ENCODE results near the gene RPS21. TPM values are rescaled to one million over a fixed set of nuclear protein-coding genes. Genes with fewer than 3 reads are reported as not detected.

Gene RPS21
- total and polyA plus RNA-seq, 2 of the 4 experiments (the other 2 are of a cell fraction): 2,710 to 4,298 TPM

- H2AK9ac ChIP-seq (replicated peaks; ENCODE audit: low read depth, low read length, poor library complexity): peak overlapping the region; percentile 56
- H2BK15ac ChIP-seq (ENCODE audit: low read depth, low read length): no peak overlapping the region
- H2AFZ ChIP-seq (replicated peaks; ENCODE audit: low read length, poor library complexity): peak overlapping the region; percentile 67
- TF ChIP-seq CEBPB (IDR thresholded peaks at IDR 0.05; ENCODE audit: low read depth, low read length) (no peak), SMC3 (IDR thresholded peaks at IDR 0.05; ENCODE audit: low read depth, low read length) (no peak), ELK1 (IDR thresholded peaks at IDR 0.05; ENCODE audit: borderline replicate concordance, low read depth, low read length) (no peak), FOS (IDR thresholded peaks at IDR 0.05; ENCODE audit: low read depth, low read length) (no peak)
- CTCF ChIA-PET: no interaction called here
- H3K9me3 ChIP-seq (ENCODE audit: control insufficient read depth, insufficient read depth, low read length): no peaks in the 10 kb centered on the region
- H2BK120ac ChIP-seq (ENCODE audit: low read depth, low read length): peak overlapping the region; percentile 80
- no peak overlapping the region for H2BK5ac ChIP-seq (ENCODE audit: low read depth, low read length, poor library complexity, severe bottlenecking)
- H4K8ac ChIP-seq (ENCODE audit: low read depth in 2 of 2, low read length in 2 of 2): peak overlapping the region in 1 of 2 experiments; percentile 64; a peak in 1 of 4 replicates
- peak overlapping the region; percentile 47; the same call in 1 of the 2 replicates for H2BK20ac ChIP-seq (ENCODE audit: low read depth, low read length)
- 0 out of 2 replicates have a peak overlapping the region, but pooled peaks have one; percentile 58 for H3K14ac ChIP-seq (replicated peaks; ENCODE audit: low read depth, low read length)
- no peak overlapping the region for H3K4me2 ChIP-seq (ENCODE audit: low read depth, low read length)
- no peak overlapping the region for H3K56ac ChIP-seq (ENCODE audit: extremely low read depth, insufficient read depth, low read length)
- intact Hi-C loops (cut with micrococcal nuclease) (no loop called here), in situ Hi-C loops (cut with MboI; ENCODE audit: low sequenced_read_pairs) (no loop called here), dilution Hi-C loops (cut with HindIII; ENCODE audit: low sequenced_read_pairs, unreplicated experiment) (no loop called here)
- H3K9me1 ChIP-seq (ENCODE audit: insufficient read depth, low read length): peaks cover 13% of the 10 kb centered on the region; the same call in 1 of the 2 replicates
- no peaks in the 10 kb centered on the region for H3K36me3 ChIP-seq (ENCODE audit: control insufficient read depth, insufficient read depth, low read length)
- H3K27ac ChIP-seq (ENCODE audit: insufficient read depth, low read length): peak overlapping the region; percentile 51; the same call in 1 of the 2 replicates
- POLR2A ChIA-PET (ENCODE audit: unreplicated experiment): no interaction called here
- no peaks in the 10 kb centered on the region for H3K27me3 ChIP-seq (ENCODE audit: control insufficient read depth, insufficient read depth, low read length)
- peak overlapping the region; percentile 16; the same call in 1 of the 2 replicates for H3K18ac ChIP-seq (ENCODE audit: low read depth, low read length)
- H4K5ac ChIP-seq (ENCODE audit: low read depth, low read length): no peak overlapping the region; the same call in 1 of the 2 replicates
- ATAC-seq (ENCODE audit: low read depth): no peak
- 70% methylated on average over 2 of the region's 4 CpGs; no CpG with 5 or more reads in 1 of the 2 experiments for WGBS, 2 experiments (ENCODE audit: extremely low coverage in 2 of 2, insufficient read length in 1 of 2)
- no peaks in the 10 kb centered on the region for H3K79me1 ChIP-seq (ENCODE audit: low read depth in 1 of 2, low read length in 2 of 2)
- no peak overlapping the region for H3K23ac ChIP-seq (ENCODE audit: low read depth, low read length)
- no peak for DNase-seq
- no TSS peak for BruUV-seq (replicated peaks)
- no peak overlapping the region for H3K4me3 ChIP-seq (ENCODE audit: insufficient read depth, low read depth, low read length)
- H3K4ac ChIP-seq (ENCODE audit: low read depth, low read length): peak overlapping the region; percentile 72
- peaks cover 41% of the 10 kb centered on the region for H3K4me1 ChIP-seq (ENCODE audit: control insufficient read depth, insufficient read depth, low read length)
- peaks cover 16% of the 10 kb centered on the region for H4K20me1 ChIP-seq (ENCODE audit: insufficient read depth, low read length)
- H2AK5ac ChIP-seq (ENCODE audit: low read depth, low read length): peak overlapping the region; percentile 32; the same call in 1 of the 2 replicates
- H3K9ac ChIP-seq (ENCODE audit: low read depth, low read length): no peak overlapping the region
- H4K91ac ChIP-seq (ENCODE audit: insufficient read depth, low read depth, low read length): no peak overlapping the region
These were observed 17.1 kb upstream of the RPS21 start for GRCh38 chr20:62369815-62370114.

Measured in IMR-90 (cell line).